HEK293 (cell line): ENCODE results near the gene RAC3.

Source experiments
- CTCF ChIA-PET: fragments of 350-600 bp; formaldehyde crosslinking; extraction: SDS; loops from one replicate; lab custom pipeline; 2021; ENCODE audit warnings: antibody characterized with exemption; lab: Yijun Ruan, JAX
- POLR2A ChIA-PET: fragments of 300-600 bp; formaldehyde crosslinking; extraction: SDS; loops from one replicate; lab custom pipeline; 2020; ENCODE audit warnings: antibody characterized with exemption, inconsistent platforms; lab: Yijun Ruan, JAX
- H3K27ac ChIP-seq: fragments of 200-500 bp; sonication (Bioruptor generic); 2 replicates; pipeline ENCODE4 v1.5.1; 2014; ENCODE audit warnings: low read depth, low read length, control low read depth, inconsistent platforms; ENCODE audit errors: extremely low read depth
- H3K36me3 ChIP-seq, 2 experiments: fragments of 200-500 bp in 1 of 2; sonication (Bioruptor generic) in 1 of 2; 1 replicate in 1 of 2; 2 replicates in 1 of 2; pipeline ENCODE4 v1.5.1; 2014 to 2017; ENCODE audit warnings: inconsistent platforms in 2 of 2, low read length in 2 of 2; ENCODE audit not compliant: control insufficient read depth in 2 of 2, insufficient read depth in 1 of 2
- H3K4me1 ChIP-seq: fragments of 200-500 bp; sonication (Bioruptor generic); 2 replicates; pipeline ENCODE4 v1.5.1; 2014; ENCODE audit warnings: mild to moderate bottlenecking, low read length, inconsistent platforms; ENCODE audit not compliant: control insufficient read depth, insufficient read depth
- H3K4me3 ChIP-seq: 2 replicates; pipeline ENCODE4 v1.5.1; 2011; ENCODE audit warnings: low read depth, mild to moderate bottlenecking, control low read depth, low read length, moderate library complexity
- H3K9me3 ChIP-seq: fragments of 200-500 bp; sonication (Bioruptor generic); 2 replicates; pipeline ENCODE4 v1.5.1; 2014; ENCODE audit warnings: low read depth, low read length, inconsistent platforms; ENCODE audit not compliant: control insufficient read depth, insufficient read depth
- ATF2 ChIP-seq: fragments of 450-650 bp; formaldehyde crosslinking; IDR thresholded peaks from 2 replicates; pipeline ENCODE4 v1.5.1; 2016; ENCODE audit warnings: missing biosample characterization, missing genetic modification characterization, low read depth
- GLIS2 ChIP-seq: fragments of 450-650 bp; formaldehyde crosslinking; IDR thresholded peaks from 2 replicates; pipeline ENCODE4 v1.5.1; 2016; ENCODE audit warnings: missing biosample characterization, missing genetic modification characterization
- HIC1 ChIP-seq: fragments of 450-650 bp; formaldehyde crosslinking; IDR thresholded peaks from 2 replicates; pipeline ENCODE4 v1.5.1; 2016; ENCODE audit warnings: missing biosample characterization, missing genetic modification characterization
- KLF8 ChIP-seq: fragments of 450-650 bp; formaldehyde crosslinking; IDR thresholded peaks from 2 replicates; pipeline ENCODE4 v1.5.1; 2016; ENCODE audit warnings: missing biosample characterization, missing genetic modification characterization
- OSR2 ChIP-seq: fragments of 450-650 bp; formaldehyde crosslinking; IDR thresholded peaks from 2 replicates; pipeline ENCODE4 v1.5.1; 2016; ENCODE audit warnings: missing biosample characterization, missing genetic modification characterization
- SCRT1 ChIP-seq: fragments of 450-650 bp; formaldehyde crosslinking; IDR thresholded peaks from 2 replicates; pipeline ENCODE4 v1.5.1; 2016; ENCODE audit warnings: missing biosample characterization, missing genetic modification characterization, borderline replicate concordance
- SP3 ChIP-seq: fragments of 450-650 bp; formaldehyde crosslinking; IDR thresholded peaks from 2 replicates; pipeline ENCODE4 v1.5.1; 2016; ENCODE audit warnings: missing biosample characterization, missing genetic modification characterization
- TRIM28 ChIP-seq: IDR thresholded peaks from 2 replicates; pipeline ENCODE4 v1.6.1; 2011; ENCODE audit warnings: low read length, control low read depth, borderline replicate concordance
- ZBTB44 ChIP-seq: fragments of 450-650 bp; IDR thresholded peaks from 2 replicates; pipeline ENCODE4 v1.5.1; 2018; ENCODE audit warnings: missing biosample characterization, mild to moderate bottlenecking, missing genetic modification characterization
- ZEB2 ChIP-seq: fragments of 450-650 bp; formaldehyde crosslinking; IDR thresholded peaks from 2 replicates; pipeline ENCODE4 v1.5.1; 2016; ENCODE audit warnings: missing biosample characterization, missing genetic modification characterization
- ZFP41 ChIP-seq: fragments of 450-650 bp; formaldehyde crosslinking; IDR thresholded peaks from 2 replicates; pipeline ENCODE4 v1.5.1; 2016; ENCODE audit warnings: missing biosample characterization, missing genetic modification characterization, borderline replicate concordance
- ZNF10 ChIP-seq: fragments of 450-650 bp; formaldehyde crosslinking; IDR thresholded peaks from 2 replicates; pipeline ENCODE4 v1.5.1; 2017; ENCODE audit warnings: missing biosample characterization, missing genetic modification characterization
- ZNF157 ChIP-seq: fragments of 450-650 bp; formaldehyde crosslinking; IDR thresholded peaks from 2 replicates; pipeline ENCODE4 v1.5.1; 2016; ENCODE audit warnings: missing biosample characterization, missing genetic modification characterization
- ZNF184 ChIP-seq: fragments of 450-650 bp; IDR thresholded peaks from 2 replicates; pipeline ENCODE4 v1.5.1; 2018; ENCODE audit warnings: missing biosample characterization, mild to moderate bottlenecking, missing genetic modification characterization
- ZNF221 ChIP-seq: fragments of 450-650 bp; formaldehyde crosslinking; IDR thresholded peaks from 2 replicates; pipeline ENCODE4 v1.5.1; 2017; ENCODE audit warnings: missing biosample characterization, missing genetic modification characterization, borderline replicate concordance
- ZNF24 ChIP-seq: fragments of 450-650 bp; formaldehyde crosslinking; IDR thresholded peaks from 2 replicates; pipeline ENCODE4 v1.5.1; 2016; ENCODE audit warnings: missing biosample characterization, missing genetic modification characterization
- ZNF311 ChIP-seq: fragments of 450-650 bp; formaldehyde crosslinking; IDR thresholded peaks from 2 replicates; pipeline ENCODE4 v1.5.1; 2017; ENCODE audit warnings: missing biosample characterization, missing genetic modification characterization, borderline replicate concordance
- ZNF335 ChIP-seq: fragments of 450-650 bp; formaldehyde crosslinking; conservative IDR thresholded peaks from 2 replicates; pipeline ENCODE4 v1.5.1; 2016; ENCODE audit warnings: missing biosample characterization, missing genetic modification characterization
- ZNF514 ChIP-seq: fragments of 450-650 bp; formaldehyde crosslinking; IDR thresholded peaks from 2 replicates; pipeline ENCODE4 v1.5.1; 2016; ENCODE audit warnings: missing biosample characterization, missing genetic modification characterization
- ZNF548 ChIP-seq: fragments of 450-650 bp; formaldehyde crosslinking; IDR thresholded peaks from 2 replicates; pipeline ENCODE4 v1.5.1; 2016; ENCODE audit warnings: missing biosample characterization, missing genetic modification characterization
- ZNF843 ChIP-seq: fragments of 450-650 bp; formaldehyde crosslinking; IDR thresholded peaks from 2 replicates; pipeline ENCODE4 v1.5.1; 2016; ENCODE audit warnings: missing biosample characterization, missing genetic modification characterization
- TF ChIP-seq, protein P1 (sequence below): fragments of 450-650 bp; formaldehyde crosslinking; IDR thresholded peaks from 2 replicates; pipeline ENCODE4 v1.5.1; 2016; ENCODE audit warnings: missing biosample characterization, missing genetic modification characterization
- TF ChIP-seq, protein P2 (sequence below): fragments of 450-650 bp; formaldehyde crosslinking; IDR thresholded peaks from 2 replicates; pipeline ENCODE4 v1.5.0; 2017; ENCODE audit warnings: missing biosample characterization, missing genetic modification characterization, borderline replicate concordance
- TF ChIP-seq, protein P3 (sequence below): fragments of 450-650 bp; formaldehyde crosslinking; IDR thresholded peaks from 2 replicates; pipeline ENCODE4 v1.5.1; 2017; ENCODE audit warnings: missing biosample characterization, missing genetic modification characterization

RAC3 gene

GRCh38 chr17:82030470-82031302 is 792 bp upstream of the RAC3 start:
- POLR2A ChIA-PET = interaction anchor here (0.8 to 6.0 kb wide), 17 partner anchors 9 to 318 kb away, joined by 3 to 56 read pairs (median 5); partner anchors contain the start of genes CENPX, GPS1, LRRC45 and RFNG
- CTCF ChIA-PET = interaction anchor here (0.5 to 3.6 kb wide), 37 partner anchors 7 to 904 kb away, joined by 3 to 35 read pairs (median 3); partner anchors contain the start of genes CENPX, DCXR, LRRC45 and MAFG
- Histone ChIP-seq H3K4me1 (peaks cover 2% of the 10 kb centered on the region; the same call in 1 of the 2 replicates), H3K36me3 (peaks cover 0 to 68% of the 10 kb centered on the region in 2 experiments; a peak in 2 of 3 replicates), H3K27ac (peak overlapping the region; percentile 93), H3K4me3 (peak overlapping the region; percentile 38), H3K9me3 (no peaks in the 10 kb centered on the region)
- TF ChIP-seq ZNF10 (tag by site-specific recombination) (no peak), ATF2 (tag by site-specific recombination) (no peak), KLF8 (tag by site-specific recombination) (peak; percentile 40), SP3 (tag by site-specific recombination) (peak; percentile 66), TRIM28 (no peak), ZNF843 (tag by site-specific recombination) (peak; percentile 40; the same call in 1 of the 2 replicates), ZFP41 (tag by site-specific recombination) (no peak), ZNF221 (tag by site-specific recombination) (no peak), ZNF157 (no peak), OSR2 (tag by site-specific recombination) (no peak), ZNF311 (tag by site-specific recombination) (no peak), ZNF548 (no peak), HIC1 (no peak), ZNF24 (tag by site-specific recombination) (peak; percentile 30; the same call in 1 of the 2 replicates), GLIS2 (tag by site-specific recombination) (peak; percentile 95), ZBTB44 (tag by site-specific recombination) (no peak), ZNF184 (no peak), SCRT1 (no peak), ZNF514 (tag by site-specific recombination) (no peak), ZNF335 (tag by site-specific recombination) (peak; percentile 96), ZEB2 (peak; percentile 96)
- TF ChIP-seq, protein P1, sequence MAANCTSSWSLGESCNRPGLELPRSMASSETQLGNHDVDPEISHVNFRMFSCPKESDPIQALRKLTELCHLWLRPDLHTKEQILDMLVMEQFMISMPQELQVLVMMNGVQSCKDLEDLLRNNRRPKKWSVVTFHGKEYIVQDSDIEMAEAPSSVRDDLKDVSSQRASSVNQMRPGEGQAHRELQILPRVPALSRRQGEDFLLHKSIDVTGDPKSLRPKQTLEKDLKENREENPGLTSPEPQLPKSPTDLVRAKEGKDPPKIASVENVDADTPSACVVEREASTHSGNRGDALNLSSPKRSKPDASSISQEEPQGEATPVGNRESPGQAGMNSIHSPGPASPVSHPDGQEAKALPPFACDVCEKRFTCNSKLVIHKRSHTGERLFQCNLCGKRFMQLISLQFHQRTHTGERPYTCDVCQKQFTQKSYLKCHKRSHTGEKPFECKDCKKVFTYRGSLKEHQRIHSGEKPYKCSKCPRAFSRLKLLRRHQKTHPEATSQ (tag by site-specific recombination) = no peak
- TF ChIP-seq, protein P2, sequence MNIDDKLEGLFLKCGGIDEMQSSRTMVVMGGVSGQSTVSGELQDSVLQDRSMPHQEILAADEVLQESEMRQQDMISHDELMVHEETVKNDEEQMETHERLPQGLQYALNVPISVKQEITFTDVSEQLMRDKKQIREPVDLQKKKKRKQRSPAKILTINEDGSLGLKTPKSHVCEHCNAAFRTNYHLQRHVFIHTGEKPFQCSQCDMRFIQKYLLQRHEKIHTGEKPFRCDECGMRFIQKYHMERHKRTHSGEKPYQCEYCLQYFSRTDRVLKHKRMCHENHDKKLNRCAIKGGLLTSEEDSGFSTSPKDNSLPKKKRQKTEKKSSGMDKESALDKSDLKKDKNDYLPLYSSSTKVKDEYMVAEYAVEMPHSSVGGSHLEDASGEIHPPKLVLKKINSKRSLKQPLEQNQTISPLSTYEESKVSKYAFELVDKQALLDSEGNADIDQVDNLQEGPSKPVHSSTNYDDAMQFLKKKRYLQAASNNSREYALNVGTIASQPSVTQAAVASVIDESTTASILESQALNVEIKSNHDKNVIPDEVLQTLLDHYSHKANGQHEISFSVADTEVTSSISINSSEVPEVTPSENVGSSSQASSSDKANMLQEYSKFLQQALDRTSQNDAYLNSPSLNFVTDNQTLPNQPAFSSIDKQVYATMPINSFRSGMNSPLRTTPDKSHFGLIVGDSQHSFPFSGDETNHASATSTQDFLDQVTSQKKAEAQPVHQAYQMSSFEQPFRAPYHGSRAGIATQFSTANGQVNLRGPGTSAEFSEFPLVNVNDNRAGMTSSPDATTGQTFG (tag by site-specific recombination) = no peak
- TF ChIP-seq, protein P3, sequence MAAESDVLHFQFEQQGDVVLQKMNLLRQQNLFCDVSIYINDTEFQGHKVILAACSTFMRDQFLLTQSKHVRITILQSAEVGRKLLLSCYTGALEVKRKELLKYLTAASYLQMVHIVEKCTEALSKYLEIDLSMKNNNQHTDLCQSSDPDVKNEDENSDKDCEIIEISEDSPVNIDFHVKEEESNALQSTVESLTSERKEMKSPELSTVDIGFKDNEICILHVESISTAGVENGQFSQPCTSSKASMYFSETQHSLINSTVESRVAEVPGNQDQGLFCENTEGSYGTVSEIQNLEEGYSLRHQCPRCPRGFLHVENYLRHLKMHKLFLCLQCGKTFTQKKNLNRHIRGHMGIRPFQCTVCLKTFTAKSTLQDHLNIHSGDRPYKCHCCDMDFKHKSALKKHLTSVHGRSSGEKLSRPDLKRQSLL (tag by site-specific recombination) = no peak
